ENCODE data around the gene PSMA6. TPM values are rescaled to one million over a fixed set of nuclear protein-coding genes. Genes with fewer than 3 reads are reported as not detected.
A peak's percentile ranks its signal among the peaks of the same experiment; 100 is the strongest.

PSMA6 gene
- total and polyA plus RNA-seq, 2 of the 13 experiments (the other 11 are each of a cell fraction or from before 2014, with no cell fraction given), result 525 to 1,109 TPM

GRCh38 chr14:35341751-35342488 is 49.7 kb downstream of the PSMA6 start (continued):
- TF ChIP-seq CSRNP1 (CRISPR knock-in tag; IDR thresholded peaks at IDR 0.05) (peak; percentile 72), PAX8 (CRISPR knock-in tag; IDR thresholded peaks at IDR 0.05; ENCODE audit: borderline replicate concordance) (peak; percentile 22; the same call in 1 of the 2 replicates), ZNF484 (CRISPR knock-in tag; IDR thresholded peaks at IDR 0.05; ENCODE audit: borderline replicate concordance, low read depth) (0 out of 2 replicates have a peak, but pooled peaks have one; percentile 70), NONO (IDR thresholded peaks at IDR 0.05) (no peak), NONO (CRISPR knock-in tag; conservative IDR thresholded peaks at IDR 0.05) (no peak), ZNF333 (CRISPR knock-in tag; IDR thresholded peaks at IDR 0.05; ENCODE audit: borderline replicate concordance) (no peak), ZNF383 (CRISPR knock-in tag; IDR thresholded peaks at IDR 0.05; ENCODE audit: borderline replicate concordance) (peak; percentile 80), KLF6 (CRISPR knock-in tag; IDR thresholded peaks at IDR 0.05) (no peak), RORA (CRISPR knock-in tag; IDR thresholded peaks at IDR 0.05) (no peak), UBTF (CRISPR knock-in tag; IDR thresholded peaks at IDR 0.05) (0 out of 2 replicates have a peak, but pooled peaks have one; percentile 26), KDM4B (CRISPR knock-in tag; IDR thresholded peaks at IDR 0.05) (no peak; the same call in none of the 2 replicates), HNRNPH1 (optimal IDR thresholded peaks at IDR 0.05; ENCODE audit: low read depth, low read length) (no peak), JUN (CRISPR knock-in tag; IDR thresholded peaks at IDR 0.05) (no peak; the same call in 1 of the 2 replicates), ZNF839 (CRISPR knock-in tag; IDR thresholded peaks at IDR 0.05; ENCODE audit: borderline replicate concordance) (no peak), USF2 (IDR thresholded peaks at IDR 0.05; ENCODE audit: low read depth, low read length) (no peak), USF2 (CRISPR knock-in tag; IDR thresholded peaks at IDR 0.05; ENCODE audit: borderline replicate concordance) (no peak), MAZ (IDR thresholded peaks at IDR 0.05; ENCODE audit: borderline replicate concordance, low read depth, low read length) (no peak), MAZ (CRISPR knock-in tag; IDR thresholded peaks at IDR 0.05; ENCODE audit: low read depth) (no peak), ZMAT5 (CRISPR knock-in tag; IDR thresholded peaks at IDR 0.05; ENCODE audit: borderline replicate concordance, low read depth) (no peak), KMT2B (CRISPR knock-in tag; IDR thresholded peaks at IDR 0.05) (peak; percentile 73), ZNF616 (CRISPR knock-in tag; IDR thresholded peaks at IDR 0.05; ENCODE audit: low read depth) (peak; percentile 90), NCOA1 (CRISPR knock-in tag; IDR thresholded peaks at IDR 0.05) (no peak), TOPORS (CRISPR knock-in tag; IDR thresholded peaks at IDR 0.05) (no peak), TBP (CRISPR knock-in tag; IDR thresholded peaks at IDR 0.05) (no peak)
